H1 (cell line): Measurements from ENCODE around the gene SH3BP5. TPM values are rescaled to one million over a fixed set of nuclear protein-coding genes. Genes with fewer than 3 reads are reported as not detected.

Experiments used
- CTCF ChIA-PET: fragments of 300-600 bp; sonication (Branson Sonifier 250); formaldehyde crosslinking; loops from one replicate; lab custom pipeline; 2021; ENCODE audit not compliant: partially characterized antibody; lab: Charles Lee
- POLR2A ChIA-PET: fragments of 300-600 bp; sonication (Branson Sonifier 250); formaldehyde crosslinking; loops from one replicate; lab custom pipeline; 2021; ENCODE audit warnings: inconsistent platforms; ENCODE audit not compliant: partially characterized antibody; lab: Charles Lee
- DNase-seq, 2 experiments: peaks; one replicate each; pipeline versions ENCODE4 v3.0.0 to v3.0.0-alpha.2; 2010 to 2022; ENCODE audit warnings: low spot score in 2 of 2, low read depth in 1 of 2, mixed read lengths in 1 of 2
- FAIRE-seq: peaks from 2 replicates; lab custom pipeline; 2011; peaks lifted over from hg19 to GRCh38; lab: Jason Lieb, UNC
- H2AFZ ChIP-seq: 2 replicates; pipeline ENCODE4 v1.8.1; 2012; ENCODE audit warnings: low read length, inconsistent platforms
- H2AK5ac ChIP-seq: 2 replicates; pipeline ENCODE4 v1.6.1; 2013; ENCODE audit warnings: low read depth, low read length
- H2BK120ac ChIP-seq: replicated peaks from 2 replicates; pipeline ENCODE3; 2013; ENCODE audit warnings: low read depth, low read length, inconsistent platforms
- H2BK12ac ChIP-seq: 2 replicates; pipeline ENCODE4 v1.6.1; 2013; ENCODE audit warnings: low read depth, low read length
- H2BK15ac ChIP-seq: 2 replicates; pipeline ENCODE4 v1.6.1; 2013; ENCODE audit warnings: low read length
- H2BK20ac ChIP-seq: 2 replicates; pipeline ENCODE4 v1.6.1; 2013; ENCODE audit warnings: low read length
- H2BK5ac ChIP-seq: 2 replicates; pipeline ENCODE4 v1.6.1; 2013; ENCODE audit warnings: low read depth, low read length
- H3K14ac ChIP-seq: 2 replicates; pipeline ENCODE4 v1.6.1; 2013; ENCODE audit warnings: inconsistent platforms; ENCODE audit not compliant: insufficient read length
- H3K18ac ChIP-seq: 2 replicates; pipeline ENCODE4 v1.6.1; 2013; ENCODE audit warnings: low read length; ENCODE audit errors: extremely low read depth
- H3K23ac ChIP-seq: 2 replicates; pipeline ENCODE4 v1.6.1; 2013; ENCODE audit warnings: inconsistent platforms; ENCODE audit not compliant: insufficient read length
- H3K23me2 ChIP-seq: 2 replicates; pipeline ENCODE4 v1.6.1; 2013; ENCODE audit warnings: low read depth, low read length
- H3K27ac ChIP-seq: 2 replicates; pipeline ENCODE4 v1.6.1; 2011; ENCODE audit warnings: low read depth, low read length, inconsistent platforms
- H3K27me3 ChIP-seq, 4 experiments: replicated peaks in 1 of 4; 1 replicate in 1 of 4; 2 replicates in 3 of 4; pipeline versions ENCODE4 v1.6.1 to v1.8.1; 2011 to 2013; ENCODE audit warnings: low read length in 3 of 4, mild to moderate bottlenecking in 3 of 4, inconsistent platforms in 2 of 4, mixed read lengths in 2 of 4, moderate library complexity in 1 of 4; ENCODE audit not compliant: control insufficient read depth in 3 of 4, insufficient read depth in 3 of 4; ENCODE audit errors: extremely low read depth in 1 of 4
- H3K36me3 ChIP-seq, 4 experiments: 2 replicates each; pipeline versions ENCODE4 v1.6.1 to v1.8.1; 2011 to 2013; ENCODE audit warnings: mild to moderate bottlenecking in 4 of 4, low read length in 3 of 4, moderate library complexity in 2 of 4, control low read depth in 1 of 4, inconsistent platforms in 1 of 4; ENCODE audit not compliant: insufficient read depth in 4 of 4, control insufficient read depth in 2 of 4
- H3K4ac ChIP-seq: replicated peaks from 2 replicates; pipeline ENCODE3; 2013; ENCODE audit warnings: low read length, low read depth, mixed read lengths, inconsistent platforms; ENCODE audit not compliant: insufficient read length
- H3K4me1 ChIP-seq, 4 experiments: replicated peaks in 1 of 4; 1 replicate in 1 of 4; 2 replicates in 3 of 4; pipeline versions ENCODE4 v1.6.1 to v1.8.1; 2011 to 2013; ENCODE audit warnings: low read length in 3 of 4, inconsistent platforms in 2 of 4, mixed read lengths in 1 of 4; ENCODE audit not compliant: insufficient read depth in 4 of 4, control insufficient read depth in 3 of 4
- H3K4me2 ChIP-seq, 2 experiments: 2 replicates each; pipeline versions ENCODE4 v1.6.1 to v1.8.1; 2011 to 2013; ENCODE audit warnings: low read depth in 2 of 2, low read length in 2 of 2, control low read depth in 1 of 2, inconsistent platforms in 1 of 2, mild to moderate bottlenecking in 1 of 2; ENCODE audit not compliant: insufficient read depth in 1 of 2
- H3K4me3 ChIP-seq, 4 experiments: fragments of 200-600, 300-600 bp in 1 of 4; sonication (generic), shearing (Covaris generic), sonication (Bioruptor Twin) in 1 of 4; 2 replicates each; pipeline versions ENCODE4 v1.5.1 to v1.8.1; 2011 to 2016; ENCODE audit warnings: low read length in 4 of 4, low read depth in 3 of 4, control low read depth in 2 of 4, inconsistent platforms in 2 of 4, mild to moderate bottlenecking in 2 of 4, mixed read lengths in 1 of 4, moderate library complexity in 1 of 4; ENCODE audit not compliant: insufficient read depth in 2 of 4; ENCODE audit errors: extremely low read depth in 1 of 4
- H3K56ac ChIP-seq: replicated peaks from 2 replicates; pipeline ENCODE3; 2013; ENCODE audit warnings: low read depth, mild to moderate bottlenecking, mixed read lengths, low read length, inconsistent platforms; ENCODE audit not compliant: insufficient read length
- H3K79me1 ChIP-seq: 2 replicates; pipeline ENCODE4 v1.6.1; 2013; ENCODE audit warnings: low read depth, low read length, control low read depth
- H3K79me2 ChIP-seq, 2 experiments: 2 replicates each; pipeline versions ENCODE4 v1.6.1 to v1.8.1; 2012 to 2013; ENCODE audit warnings: low read length in 2 of 2, mild to moderate bottlenecking in 2 of 2, inconsistent platforms in 1 of 2; ENCODE audit not compliant: insufficient read depth in 2 of 2, control insufficient read depth in 1 of 2
- H3K9ac ChIP-seq, 4 experiments: replicated peaks in 1 of 4; 1 replicate in 1 of 4; 2 replicates in 3 of 4; pipeline versions ENCODE4 v1.6.1 to v1.8.1; 2011 to 2013; ENCODE audit warnings: low read depth in 3 of 4, low read length in 3 of 4, control low read depth in 2 of 4, mild to moderate bottlenecking in 2 of 4, moderate library complexity in 2 of 4, inconsistent platforms in 1 of 4; ENCODE audit errors: extremely low read depth in 1 of 4
- H3K9me3 ChIP-seq, 2 experiments: 2 replicates each; pipeline versions ENCODE4 v1.6.1 to v1.8.1; 2012 to 2013; ENCODE audit warnings: mild to moderate bottlenecking in 2 of 2, moderate library complexity in 2 of 2, control low read depth in 1 of 2, inconsistent platforms in 1 of 2, low read depth in 1 of 2, low read length in 1 of 2, mixed read lengths in 1 of 2; ENCODE audit not compliant: insufficient read depth in 2 of 2
- H4K20me1 ChIP-seq, 2 experiments: replicated peaks in 1 of 2; 2 replicates each; pipeline versions ENCODE3 to v1.8.1; 2011 to 2013; ENCODE audit warnings: inconsistent platforms in 2 of 2, low read length in 2 of 2, mild to moderate bottlenecking in 1 of 2; ENCODE audit not compliant: insufficient read depth in 2 of 2, control insufficient read depth in 1 of 2
- H4K5ac ChIP-seq: 2 replicates; pipeline ENCODE4 v1.6.1; 2013; ENCODE audit warnings: low read length, low read depth, mixed read lengths, inconsistent platforms; ENCODE audit not compliant: insufficient read length
- H4K8ac ChIP-seq: 2 replicates; pipeline ENCODE4 v1.8.0; 2013; ENCODE audit warnings: mild to moderate bottlenecking, moderate library complexity, low read length, inconsistent platforms; ENCODE audit not compliant: insufficient read depth; ENCODE audit errors: extremely low read depth
- H4K91ac ChIP-seq: replicated peaks from 2 replicates; pipeline ENCODE3; 2013; ENCODE audit warnings: low read length, mixed read lengths, inconsistent platforms; ENCODE audit not compliant: insufficient read length
- EGR1 ChIP-seq: IDR thresholded peaks from 2 replicates; pipeline ENCODE4 v1.6.1; 2011; ENCODE audit warnings: low read depth, low read length, borderline replicate concordance
- SP2 ChIP-seq: IDR thresholded peaks from 2 replicates; pipeline ENCODE4 v1.6.1; 2012; ENCODE audit warnings: mild to moderate bottlenecking, low read length, inconsistent platforms
- SRF ChIP-seq: IDR thresholded peaks from 2 replicates; pipeline ENCODE4 v1.6.1; 2011; ENCODE audit warnings: mild to moderate bottlenecking, low read depth, low read length, moderate library complexity
- polyA plus RNA-seq, 7 experiments: library from polyadenylated mRNA; depleted of rRNA in 3 of 7; stranded (reverse) in 5 of 7; unstranded in 2 of 7; fragments of >200 nt in 5 of 7; fragments of 200-250 nt in 2 of 7; gene quantifications; 1 replicate in 5 of 7; 2 replicates in 1 of 7; 4 replicates in 1 of 7; pipeline versions ENCODE4 v1.2.1 to v1.2.3, GENCODE V29; 2011 to 2013; ENCODE audit warnings: missing spikeins in 2 of 7, mixed read lengths in 2 of 7
- total RNA-seq: library from RNA; stranded (reverse); fragmentation: NEBNext Ultra II Directional; extraction: Animal tissue kit (Norgen Biotek cat#: 25700); gene quantifications from 2 replicates; pipeline ENCODE4 v1.2.1, GENCODE V29; 2021

SH3BP5 gene
- total and polyA plus RNA-seq, 2 of the 8 experiments (the other 6 are each of a cell fraction or from before 2014, with no cell fraction given), result 7.1 to 9.7 TPM

DNA sequence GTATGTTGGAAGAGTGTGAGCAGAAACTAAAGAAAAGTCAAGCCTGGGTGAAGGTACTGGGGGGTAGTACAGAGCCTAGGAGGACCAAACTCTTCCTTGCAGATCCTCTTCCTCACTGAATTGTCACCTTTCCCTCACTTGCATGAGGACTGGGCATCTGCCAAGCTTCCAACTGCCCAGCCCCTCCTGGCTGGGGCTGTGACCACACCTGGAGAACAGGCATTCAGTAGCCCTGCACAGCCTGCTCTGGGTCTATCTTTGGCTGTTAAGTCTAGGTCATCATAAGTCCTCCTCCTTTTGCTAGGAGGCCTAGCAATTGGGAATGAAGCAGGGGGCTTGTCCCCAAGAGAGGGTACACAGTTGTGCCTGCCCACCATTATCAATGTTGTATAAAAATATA, 71.1 kb downstream of the SH3BP5 start:
- no peak overlapping the region for H2BK120ac ChIP-seq
- no peak overlapping the region for H3K27ac ChIP-seq
- H3K79me1 ChIP-seq, result no peaks in the 10 kb centered on the region; the same call in 1 of the 2 replicates
- H3K14ac ChIP-seq, result no peak overlapping the region
- H2AK5ac ChIP-seq, result no peak overlapping the region
- H3K36me3 ChIP-seq, result peaks cover 4 to 11% (median 10%) of the 10 kb centered on the region in 4 experiments; a peak in 6 of 8 replicates
- POLR2A ChIA-PET, result no interaction called here
- H4K91ac ChIP-seq, result no peak overlapping the region
- no peak for FAIRE-seq
- TF ChIP-seq EGR1 (no peak), SP2 (no peak), SRF (no peak)
- DNase-seq, result no peak
- H3K4ac ChIP-seq, result no peak overlapping the region
- no peak overlapping the region for H4K5ac ChIP-seq
- no peak overlapping the region for H3K9ac ChIP-seq
- no peak overlapping the region for H4K8ac ChIP-seq
- no peaks in the 10 kb centered on the region for H3K23me2 ChIP-seq
- H3K18ac ChIP-seq, result no peak overlapping the region
- no peak overlapping the region; the same call in 1 of the 2 replicates for H2BK5ac ChIP-seq
- CTCF ChIA-PET, result interaction anchor here (0.6 to 15.5 kb wide), 3 partner anchors 136 to 765 kb away, joined by 3 to 227 read pairs (median 4); no protein-coding TSS in a partner anchor
- no peaks in the 10 kb centered on the region for H3K4me1 ChIP-seq
- H3K4me2 ChIP-seq, result no peak overlapping the region
- no peak overlapping the region for H2BK12ac ChIP-seq
- no peak overlapping the region for H3K4me3 ChIP-seq
- no peak overlapping the region for H3K56ac ChIP-seq
- no peaks in the 10 kb centered on the region for H3K79me2 ChIP-seq
- H2AFZ ChIP-seq, result no peak overlapping the region
- H3K27me3 ChIP-seq, result no peaks in the 10 kb centered on the region
- H2BK20ac ChIP-seq, result no peak overlapping the region
- H3K23ac ChIP-seq, result no peak overlapping the region
- H2BK15ac ChIP-seq, result no peak overlapping the region
- H4K20me1 ChIP-seq, result no peaks in the 10 kb centered on the region
- no peaks in the 10 kb centered on the region for H3K9me3 ChIP-seq
